ENCODE data around the gene TIMM22. TPM values are rescaled to one million over a fixed set of nuclear protein-coding genes. Genes with fewer than 3 reads are reported as not detected.

Gene TIMM22
- polyA plus RNA-seq, 3 donors: 3.2 to 13.6 (median 13.1) TPM

DNA sequence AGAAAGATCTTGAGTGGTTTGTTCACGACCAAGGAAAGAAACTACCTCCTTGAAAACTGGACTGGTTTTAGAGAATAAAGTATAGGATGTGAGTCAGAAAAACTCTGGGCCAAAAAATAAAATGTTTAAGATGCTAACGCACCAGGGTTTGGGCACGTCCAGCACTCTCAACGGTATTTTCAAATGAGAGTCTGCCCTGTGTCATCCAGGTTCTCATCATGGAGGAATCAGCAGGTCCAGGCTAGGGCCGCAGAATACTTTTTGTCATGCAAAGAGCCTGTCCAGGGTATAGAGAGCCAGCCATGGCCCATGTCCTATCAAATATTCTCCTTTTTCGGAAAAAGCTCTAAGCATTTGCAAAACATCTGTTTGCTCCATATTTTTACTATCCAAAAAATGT lies 19.8 kb upstream of the TIMM22 start:
- Histone ChIP-seq H3K4me1 (ENCODE audit: control insufficient read depth in 1 of 2, insufficient read depth in 2 of 2, low read length in 2 of 2) (peaks cover 20 to 21% of the 10 kb centered on the region in 2 donors), H3K27me3 (ENCODE audit: control insufficient read depth in 2 of 2, insufficient read depth in 2 of 2, low read length in 2 of 2) (peaks cover 30 to 41% of the 10 kb centered on the region in 2 donors), H3K27ac (ENCODE audit: low read depth in 1 of 2, low read length in 2 of 2) (no peak overlapping the region), H3K4me3 (replicated peaks in 1 of 3; ENCODE audit: low read depth in 2 of 3, low read length in 3 of 3) (no peak overlapping the region), H2AFZ (ENCODE audit: insufficient read depth, low read depth, low read length, poor library complexity, severe bottlenecking) (no peak overlapping the region), H3K36me3 (replicated peaks in 1 of 2; ENCODE audit: control insufficient read depth in 1 of 2, insufficient read depth in 2 of 2, low read length in 2 of 2) (no peaks in the 10 kb centered on the region), H4K20me1 (ENCODE audit: insufficient read depth, low read length) (no peaks in the 10 kb centered on the region), H3K9me3 (replicated peaks in 1 of 2; ENCODE audit: control insufficient read depth in 1 of 2, insufficient read depth in 1 of 2, low read length in 2 of 2) (peaks cover 0 to 9% of the 10 kb centered on the region in 2 donors), H3K9ac (ENCODE audit: insufficient read depth, low read length, poor library complexity, severe bottlenecking) (no peak overlapping the region), H3K79me2 (ENCODE audit: insufficient read depth, low read length) (no peaks in the 10 kb centered on the region), H3K4me2 (replicated peaks; ENCODE audit: extremely low read depth, low read length, poor library complexity, severe bottlenecking) (no peak overlapping the region)
- no peak for DNase-seq
- Mint-ChIP-seq H3K27ac (no peak overlapping the region), H3K36me3 (peaks cover 0 to 3% of the 10 kb centered on the region in 2 donors), H3K4me1 (peaks cover 24% of the 10 kb centered on the region), H3K4me3 (peak overlapping the region in 1 of 2 donors; percentile 86), H3K9me3 (peaks cover 0 to 9% (median 4%) of the 10 kb centered on the region in 7 donors), H3K27me3 (ENCODE audit: low read depth in 3 of 3) (peaks cover 36 to 61% (median 40%) of the 10 kb centered on the region in 3 donors)
- TF ChIP-seq, protein P1, sequence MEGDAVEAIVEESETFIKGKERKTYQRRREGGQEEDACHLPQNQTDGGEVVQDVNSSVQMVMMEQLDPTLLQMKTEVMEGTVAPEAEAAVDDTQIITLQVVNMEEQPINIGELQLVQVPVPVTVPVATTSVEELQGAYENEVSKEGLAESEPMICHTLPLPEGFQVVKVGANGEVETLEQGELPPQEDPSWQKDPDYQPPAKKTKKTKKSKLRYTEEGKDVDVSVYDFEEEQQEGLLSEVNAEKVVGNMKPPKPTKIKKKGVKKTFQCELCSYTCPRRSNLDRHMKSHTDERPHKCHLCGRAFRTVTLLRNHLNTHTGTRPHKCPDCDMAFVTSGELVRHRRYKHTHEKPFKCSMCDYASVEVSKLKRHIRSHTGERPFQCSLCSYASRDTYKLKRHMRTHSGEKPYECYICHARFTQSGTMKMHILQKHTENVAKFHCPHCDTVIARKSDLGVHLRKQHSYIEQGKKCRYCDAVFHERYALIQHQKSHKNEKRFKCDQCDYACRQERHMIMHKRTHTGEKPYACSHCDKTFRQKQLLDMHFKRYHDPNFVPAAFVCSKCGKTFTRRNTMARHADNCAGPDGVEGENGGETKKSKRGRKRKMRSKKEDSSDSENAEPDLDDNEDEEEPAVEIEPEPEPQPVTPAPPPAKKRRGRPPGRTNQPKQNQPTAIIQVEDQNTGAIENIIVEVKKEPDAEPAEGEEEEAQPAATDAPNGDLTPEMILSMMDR (IDR thresholded peaks at IDR 0.05): no peak
- WGBS (ENCODE audit: insufficient coverage): 94% methylated on average over 5 of the region's 6 CpGs
- intact Hi-C loops (cut with micrococcal nuclease): loop anchor here in 1 of 2 donors (5.0 kb wide), 1 partner anchor 195 kb away; the partner anchor contains the start of genes GLOD4 and MRM3

GRCh38 chr17:978103-979093 lies 18.5 kb upstream of the TIMM22 start:
- no peak overlapping the region for H3K4me3 ChIP-seq (replicated peaks in 1 of 3; ENCODE audit: low read depth in 2 of 3, low read length in 3 of 3)
- Mint-ChIP-seq H3K36me3 (peaks cover 0 to 3% of the 10 kb centered on the region in 2 donors), H3K4me3 (peak overlapping the region; percentile 42 to 86), H3K9me3 (peaks cover 0 to 9% (median 4%) of the 10 kb centered on the region in 7 donors), H3K4me1 (peaks cover 24% of the 10 kb centered on the region), H3K27ac (no peak overlapping the region), H3K27me3 (ENCODE audit: low read depth in 3 of 3) (peaks cover 33 to 55% (median 33%) of the 10 kb centered on the region in 3 donors)
- no peaks in the 10 kb centered on the region for H4K20me1 ChIP-seq (ENCODE audit: insufficient read depth, low read length)
- TF ChIP-seq, protein P1 (IDR thresholded peaks at IDR 0.05): no peak
- H2AFZ ChIP-seq (ENCODE audit: insufficient read depth, low read depth, low read length, poor library complexity, severe bottlenecking): peak overlapping the region; percentile 16
- intact Hi-C loops (cut with micrococcal nuclease): loop anchor here in 1 of 2 donors (5.0 kb wide), 1 partner anchor 196 kb away; the partner anchor contains the start of genes GLOD4 and MRM3
- H3K79me2 ChIP-seq (ENCODE audit: insufficient read depth, low read length): no peaks in the 10 kb centered on the region
- H3K9ac ChIP-seq (ENCODE audit: insufficient read depth, low read length, poor library complexity, severe bottlenecking): no peak overlapping the region
- DNase-seq: no peak
- H3K4me1 ChIP-seq (ENCODE audit: control insufficient read depth in 1 of 2, insufficient read depth in 2 of 2, low read length in 2 of 2): peaks cover 20 to 21% of the 10 kb centered on the region in 2 donors
- peaks cover 30 to 41% of the 10 kb centered on the region in 2 donors for H3K27me3 ChIP-seq (ENCODE audit: control insufficient read depth in 2 of 2, insufficient read depth in 2 of 2, low read length in 2 of 2)
- peak overlapping the region; percentile 19 for H3K4me2 ChIP-seq (replicated peaks; ENCODE audit: extremely low read depth, low read length, poor library complexity, severe bottlenecking)
- no peaks in the 10 kb centered on the region for H3K36me3 ChIP-seq (replicated peaks in 1 of 2; ENCODE audit: control insufficient read depth in 1 of 2, insufficient read depth in 2 of 2, low read length in 2 of 2)
- WGBS (ENCODE audit: insufficient coverage): 3% methylated on average over 51 of the region's 72 CpGs
- no peak overlapping the region for H3K27ac ChIP-seq (ENCODE audit: low read depth in 1 of 2, low read length in 2 of 2)
- H3K9me3 ChIP-seq (replicated peaks in 1 of 2; ENCODE audit: control insufficient read depth in 1 of 2, insufficient read depth in 1 of 2, low read length in 2 of 2): peaks cover 0 to 9% of the 10 kb centered on the region in 2 donors
